ENCODE data around the gene AADACL2. TPM values are rescaled to one million over a fixed set of nuclear protein-coding genes. Genes with fewer than 3 reads are reported as not detected.

Gene AADACL2
- total RNA-seq, 1 experiment from 2014 or later: not detected

DNA sequence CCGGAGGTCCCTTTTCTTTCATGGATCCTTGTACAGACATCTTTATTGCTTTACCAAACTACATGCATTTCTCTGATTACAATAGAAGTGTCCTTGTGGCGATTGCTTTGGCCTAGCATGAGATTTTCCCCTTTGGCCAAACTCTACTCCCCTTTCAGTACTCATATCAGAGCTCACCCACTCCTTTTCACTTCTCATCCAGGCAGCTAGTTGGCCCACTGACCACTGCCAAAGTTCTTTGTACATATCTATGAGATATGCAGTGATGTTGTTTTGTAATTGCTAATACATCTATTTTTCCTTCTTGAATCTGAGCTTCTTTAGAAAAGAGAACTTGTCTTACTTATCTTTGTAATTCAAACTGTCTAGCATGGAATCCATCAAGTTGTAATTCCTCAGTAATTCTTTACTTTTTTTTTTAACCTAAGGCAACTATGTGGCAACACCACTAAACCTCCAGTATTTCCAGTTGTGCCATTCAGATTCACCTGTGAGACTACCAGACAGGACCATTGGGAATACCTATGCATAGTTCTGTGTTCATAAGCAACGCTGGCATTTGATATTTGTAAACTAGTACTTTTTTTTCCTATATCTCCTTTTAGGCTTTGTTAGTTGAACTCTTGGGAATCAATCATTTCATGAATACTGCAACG, 39.2 kb downstream of the AADACL2 start:
- Mint-ChIP-seq H3K9me3 (ENCODE audit: unreplicated experiment) (no peaks in the 10 kb centered on the region), H3K4me3 (ENCODE audit: unreplicated experiment) (no peak overlapping the region), H3K27ac (ENCODE audit: unreplicated experiment) (no peak overlapping the region), H3K27me3 (ENCODE audit: insufficient read depth, unreplicated experiment) (no peaks in the 10 kb centered on the region), H3K4me1 (ENCODE audit: low read depth, unreplicated experiment) (peaks cover 31% of the 10 kb centered on the region), H3K36me3 (ENCODE audit: insufficient read depth, unreplicated experiment) (no peaks in the 10 kb centered on the region)
- Histone ChIP-seq H3K4me1 (peaks cover 30% of the 10 kb centered on the region), H3K36me3 (ENCODE audit: control insufficient read depth, insufficient read depth, low read length) (no peaks in the 10 kb centered on the region), H3K27me3 (replicated peaks; ENCODE audit: control insufficient read depth, insufficient read depth, low read length) (no peaks in the 10 kb centered on the region), H3K9me3 (no peaks in the 10 kb centered on the region), H3K4me3 (ENCODE audit: low read depth, low read length) (no peak overlapping the region)
- no peak for DNase-seq
- TF ChIP-seq, protein P1, sequence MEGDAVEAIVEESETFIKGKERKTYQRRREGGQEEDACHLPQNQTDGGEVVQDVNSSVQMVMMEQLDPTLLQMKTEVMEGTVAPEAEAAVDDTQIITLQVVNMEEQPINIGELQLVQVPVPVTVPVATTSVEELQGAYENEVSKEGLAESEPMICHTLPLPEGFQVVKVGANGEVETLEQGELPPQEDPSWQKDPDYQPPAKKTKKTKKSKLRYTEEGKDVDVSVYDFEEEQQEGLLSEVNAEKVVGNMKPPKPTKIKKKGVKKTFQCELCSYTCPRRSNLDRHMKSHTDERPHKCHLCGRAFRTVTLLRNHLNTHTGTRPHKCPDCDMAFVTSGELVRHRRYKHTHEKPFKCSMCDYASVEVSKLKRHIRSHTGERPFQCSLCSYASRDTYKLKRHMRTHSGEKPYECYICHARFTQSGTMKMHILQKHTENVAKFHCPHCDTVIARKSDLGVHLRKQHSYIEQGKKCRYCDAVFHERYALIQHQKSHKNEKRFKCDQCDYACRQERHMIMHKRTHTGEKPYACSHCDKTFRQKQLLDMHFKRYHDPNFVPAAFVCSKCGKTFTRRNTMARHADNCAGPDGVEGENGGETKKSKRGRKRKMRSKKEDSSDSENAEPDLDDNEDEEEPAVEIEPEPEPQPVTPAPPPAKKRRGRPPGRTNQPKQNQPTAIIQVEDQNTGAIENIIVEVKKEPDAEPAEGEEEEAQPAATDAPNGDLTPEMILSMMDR (IDR thresholded peaks at IDR 0.05; ENCODE audit: insufficient read depth in 1 of 2, low read depth in 1 of 2, low read length in 1 of 2, severe bottlenecking in 1 of 2, unreplicated experiment in 1 of 2): no peak
- no TSS peak for BruUV-seq (replicated peaks)
- intact Hi-C loops (cut with micrococcal nuclease; ENCODE audit: unreplicated experiment): no loop called here
- ChIA-PET CTCF (no interaction called here), POLR2A (no interaction called here)

DNA sequence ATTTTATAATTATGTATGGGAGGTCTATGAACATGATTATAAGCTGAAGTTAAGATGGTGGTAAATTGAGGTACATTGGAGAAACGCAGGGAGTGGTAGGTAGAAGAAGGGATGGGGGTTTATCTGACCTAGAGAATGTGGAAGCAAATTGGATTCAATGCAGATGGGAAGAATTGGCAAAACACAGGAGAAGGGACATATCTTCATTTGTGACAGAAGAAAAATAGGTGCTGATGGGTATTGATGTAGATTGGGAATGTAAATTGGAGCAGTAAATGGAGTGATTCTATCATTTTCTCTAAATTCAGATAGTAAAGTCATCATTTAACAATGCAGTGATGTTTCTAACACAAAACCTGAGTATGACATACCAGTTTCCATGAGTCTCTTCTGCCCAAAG, 40.5 kb downstream of the AADACL2 start:
- H3K36me3 ChIP-seq (ENCODE audit: control insufficient read depth, insufficient read depth, low read length): no peaks in the 10 kb centered on the region
- Mint-ChIP-seq H3K27me3 (ENCODE audit: insufficient read depth, unreplicated experiment) (no peaks in the 10 kb centered on the region), H3K9me3 (ENCODE audit: unreplicated experiment) (no peaks in the 10 kb centered on the region), H3K27ac (ENCODE audit: unreplicated experiment) (peak overlapping the region; percentile 17), H3K36me3 (ENCODE audit: insufficient read depth, unreplicated experiment) (no peaks in the 10 kb centered on the region), H3K4me3 (ENCODE audit: unreplicated experiment) (no peak overlapping the region), H3K4me1 (ENCODE audit: low read depth, unreplicated experiment) (peaks cover 24% of the 10 kb centered on the region)
- no peak overlapping the region for H3K4me3 ChIP-seq (ENCODE audit: low read depth, low read length)
- H3K9me3 ChIP-seq: no peaks in the 10 kb centered on the region
- H3K27me3 ChIP-seq (replicated peaks; ENCODE audit: control insufficient read depth, insufficient read depth, low read length): no peaks in the 10 kb centered on the region
- CTCF ChIA-PET: no interaction called here
- no peak for DNase-seq
- intact Hi-C loops (cut with micrococcal nuclease; ENCODE audit: unreplicated experiment): no loop called here
- TF ChIP-seq, protein P1 (IDR thresholded peaks at IDR 0.05; ENCODE audit: insufficient read depth in 1 of 2, low read depth in 1 of 2, low read length in 1 of 2, severe bottlenecking in 1 of 2, unreplicated experiment in 1 of 2): no peak
- H3K4me1 ChIP-seq: peaks cover 29% of the 10 kb centered on the region
- BruUV-seq (replicated peaks): no TSS peak
- POLR2A ChIA-PET: no interaction called here

DNA sequence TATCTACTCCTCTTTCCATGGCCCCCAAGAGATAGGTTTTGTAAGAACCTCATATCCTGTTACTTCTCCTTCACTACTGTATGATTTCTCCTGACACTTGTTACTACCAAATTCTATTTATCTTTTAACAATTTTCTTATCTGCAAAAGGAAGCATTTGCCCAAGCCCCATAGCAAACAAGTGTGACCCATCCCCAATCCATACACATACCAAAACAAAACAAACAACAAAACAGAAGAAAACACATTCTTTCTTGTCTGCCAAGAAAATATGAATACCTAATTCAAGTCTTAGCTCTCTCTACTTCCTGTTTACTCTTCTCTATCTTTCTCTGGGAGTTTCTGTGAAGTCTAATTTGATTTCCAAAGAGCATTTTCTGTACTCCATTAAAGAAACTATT, 41.2 kb downstream of the AADACL2 start:
- H3K27ac Mint-ChIP-seq (ENCODE audit: unreplicated experiment): no peak overlapping the region
- no peaks in the 10 kb centered on the region for H3K27me3 ChIP-seq (replicated peaks; ENCODE audit: control insufficient read depth, insufficient read depth, low read length)
- H3K4me1 Mint-ChIP-seq (ENCODE audit: low read depth, unreplicated experiment): peaks cover 22% of the 10 kb centered on the region
- ChIA-PET POLR2A (no interaction called here), CTCF (no interaction called here)
- H3K9me3 ChIP-seq: no peaks in the 10 kb centered on the region
- TF ChIP-seq, protein P1 (IDR thresholded peaks at IDR 0.05; ENCODE audit: insufficient read depth in 1 of 2, low read depth in 1 of 2, low read length in 1 of 2, severe bottlenecking in 1 of 2, unreplicated experiment in 1 of 2): no peak
- no peaks in the 10 kb centered on the region for H3K36me3 Mint-ChIP-seq (ENCODE audit: insufficient read depth, unreplicated experiment)
- no peaks in the 10 kb centered on the region for H3K36me3 ChIP-seq (ENCODE audit: control insufficient read depth, insufficient read depth, low read length)
- peaks cover 22% of the 10 kb centered on the region for H3K4me1 ChIP-seq
- BruUV-seq (replicated peaks): no TSS peak
- no peaks in the 10 kb centered on the region for H3K27me3 Mint-ChIP-seq (ENCODE audit: insufficient read depth, unreplicated experiment)
- no peaks in the 10 kb centered on the region for H3K9me3 Mint-ChIP-seq (ENCODE audit: unreplicated experiment)
- no peak overlapping the region for H3K4me3 ChIP-seq (ENCODE audit: low read depth, low read length)
- no peak for DNase-seq
- H3K4me3 Mint-ChIP-seq (ENCODE audit: unreplicated experiment): no peak overlapping the region
- intact Hi-C loops (cut with micrococcal nuclease; ENCODE audit: unreplicated experiment): no loop called here
